Forelimb muscle (tissue), 1 donor: ENCODE results near the gene VAV2. TPM values are rescaled to one million over a fixed set of nuclear protein-coding genes. Genes with fewer than 3 reads are reported as not detected.

Source experiments
- DNase-seq: peaks from one replicate; pipeline ENCODE4 v3.0.0-alpha.2; 2013; ENCODE audit warnings: low read depth
- polyA plus RNA-seq: library from polyadenylated mRNA; unstranded; fragments of 120-200 nt; gene quantifications from one replicate; pipeline ENCODE4 v1.2.1, GENCODE V29; 2013; ENCODE audit not compliant: insufficient read length

The VAV2 gene
- polyA plus RNA-seq, 1 donor, result 13.5 TPM

- DNase-seq, result no peak
These were observed 176.3 kb downstream of the VAV2 start for GRCh38 chr9:133815781-133816180.

- no peak for DNase-seq
These were observed 177.4 kb downstream of the VAV2 start for GRCh38 chr9:133814586-133815208.

GRCh38 chr9:133813749-133814585, 178.2 kb downstream of the VAV2 start:
- no peak for DNase-seq

- no peak for DNase-seq
These were observed 179.0 kb downstream of the VAV2 start for GRCh38 chr9:133812941-133813748.

GRCh38 chr9:133812077-133812868, 179.9 kb downstream of the VAV2 start:
- no peak for DNase-seq

GRCh38 chr9:133811471-133811870, 180.7 kb downstream of the VAV2 start:
- no peak for DNase-seq

- no peak for DNase-seq
These were observed 181.4 kb downstream of the VAV2 start for GRCh38 chr9:133810556-133811195.

- DNase-seq, result no peak
These were observed 182.8 kb downstream of the VAV2 start for GRCh38 chr9:133809335-133809734.

GRCh38 chr9:133807818-133808217, 184.3 kb downstream of the VAV2 start:
- no peak for DNase-seq

GRCh38 chr9:133807037-133807436, 185.1 kb downstream of the VAV2 start:
- DNase-seq, result no peak

- no peak for DNase-seq
These were observed 185.5 kb downstream of the VAV2 start for GRCh38 chr9:133806623-133807010.

- DNase-seq, result no peak
These were observed 186.1 kb downstream of the VAV2 start for GRCh38 chr9:133805876-133806622.

GRCh38 chr9:133804199-133804598, 187.9 kb downstream of the VAV2 start:
- DNase-seq, result no peak

GRCh38 chr9:133803745-133804144, 188.4 kb downstream of the VAV2 start:
- DNase-seq, result no peak

- DNase-seq, result no peak
These were observed 189.0 kb downstream of the VAV2 start for GRCh38 chr9:133803028-133803585.

- DNase-seq, result no peak
These were observed 190.4 kb downstream of the VAV2 start for GRCh38 chr9:133801739-133802138.

- DNase-seq, result no peak
These were observed 191.9 kb downstream of the VAV2 start for GRCh38 chr9:133800266-133800665.

- no peak for DNase-seq
These were observed 192.4 kb downstream of the VAV2 start for GRCh38 chr9:133799716-133800115.

- no peak for DNase-seq
These were observed 193.0 kb downstream of the VAV2 start for GRCh38 chr9:133799106-133799505.

- no peak for DNase-seq
These were observed 194.0 kb downstream of the VAV2 start for GRCh38 chr9:133798160-133798559.
